Epithelial cell of proximal tubule (primary cell): ENCODE measurements around the gene ITGB1. TPM values are rescaled to one million over a fixed set of nuclear protein-coding genes. Genes with fewer than 3 reads are reported as not detected.
A peak's percentile ranks its signal among the peaks of the same experiment; 100 is the strongest.

ENCODE experiments used
- DNase-seq: peaks from one replicate; pipeline ENCODE4 v3.0.0-alpha.2; 2011; ENCODE audit warnings: low read depth
- H3K4me3 ChIP-seq: 2 replicates; pipeline ENCODE4 v1.5.1; 2011; ENCODE audit warnings: low read depth, mild to moderate bottlenecking, low read length
- CTCF ChIP-seq: conservative IDR thresholded peaks from 2 replicates; pipeline ENCODE4 v1.5.1; 2012; ENCODE audit warnings: low read depth, mild to moderate bottlenecking, low read length
- total RNA-seq: library from RNA; depleted of rRNA; stranded (reverse); fragments of >200 nt; gene quantifications from 2 replicates; pipeline ENCODE4 v1.2.3, GENCODE V29; 2015

The ITGB1 gene
- total RNA-seq, 1 donor from 2014 or later: 2,053 TPM

- peak overlapping the region; percentile 93 for H3K4me3 ChIP-seq
- TF ChIP-seq CTCF: no peak
- DNase-seq: no peak
Measured at GRCh38 chr10:32959006-32959920, 1.2 kb upstream of the ITGB1 start.

- TF ChIP-seq CTCF: no peak
- peak overlapping the region; percentile 93 for H3K4me3 ChIP-seq
- DNase-seq: no peak
Measured at GRCh38 chr10:32957341-32958084, 517 bp downstream of the ITGB1 start.

- peak overlapping the region; percentile 93 for H3K4me3 ChIP-seq
- TF ChIP-seq CTCF: no peak
- DNase-seq: no peak
Measured at GRCh38 chr10:32956365-32957197, 1.4 kb downstream of the ITGB1 start.

GRCh38 chr10:32955790-32956189, 2.2 kb downstream of the ITGB1 start:
- no peak for DNase-seq
- TF ChIP-seq CTCF: no peak
- peak overlapping the region; percentile 93 for H3K4me3 ChIP-seq

GRCh38 chr10:32955299-32955772, 2.7 kb downstream of the ITGB1 start:
- no peak for DNase-seq
- H3K4me3 ChIP-seq: peak overlapping the region; percentile 93
- no peak for TF ChIP-seq CTCF

- no peak for DNase-seq
- TF ChIP-seq CTCF: no peak
- H3K4me3 ChIP-seq: peak overlapping the region; percentile 93
Measured at GRCh38 chr10:32954545-32955298, 3.3 kb downstream of the ITGB1 start.
